Stimulated activated naive CD8-positive, alpha-beta T cell treated with anti-CD3 and anti-CD28 coated beads, Interleukin-15, amount 100 ng/mL, for 72 hours (primary cell): ENCODE data around the gene MYOCD.

ENCODE experiments used
- ATAC-seq: fragments of 150-1000 bp; cut with Tn5 transposase; 2 replicates; pipeline ENCODE4 v1.10.0; 2021; ENCODE audit warnings: mild to moderate bottlenecking, moderate library complexity
- DNase-seq, 2 donors: peaks; one replicate each; pipeline ENCODE4 v3.0.0; 2021 to 2022
- H3K27ac Mint-ChIP-seq, 2 donors: one replicate each; pipeline ENCODE4 v1.8.0; 2022; ENCODE audit warnings: mild to moderate bottlenecking in 2 of 2, mixed read lengths in 2 of 2, moderate library complexity in 2 of 2
- H3K27me3 Mint-ChIP-seq: one replicate; pipeline ENCODE4 v1.8.0; 2022; ENCODE audit warnings: mixed read lengths
- H3K4me1 Mint-ChIP-seq: one replicate; pipeline ENCODE4 v1.8.0; 2022; ENCODE audit warnings: mild to moderate bottlenecking, mixed read lengths
- H3K4me3 Mint-ChIP-seq, 2 donors: one replicate each; pipeline ENCODE4 v1.8.0; 2022; ENCODE audit warnings: mild to moderate bottlenecking in 2 of 2, mixed read lengths in 2 of 2, moderate library complexity in 1 of 2
- H3K9me3 Mint-ChIP-seq, 2 donors: one replicate each; pipeline ENCODE4 v1.8.0; 2022; ENCODE audit warnings: mixed read lengths in 2 of 2

Gene MYOCD, protein sequence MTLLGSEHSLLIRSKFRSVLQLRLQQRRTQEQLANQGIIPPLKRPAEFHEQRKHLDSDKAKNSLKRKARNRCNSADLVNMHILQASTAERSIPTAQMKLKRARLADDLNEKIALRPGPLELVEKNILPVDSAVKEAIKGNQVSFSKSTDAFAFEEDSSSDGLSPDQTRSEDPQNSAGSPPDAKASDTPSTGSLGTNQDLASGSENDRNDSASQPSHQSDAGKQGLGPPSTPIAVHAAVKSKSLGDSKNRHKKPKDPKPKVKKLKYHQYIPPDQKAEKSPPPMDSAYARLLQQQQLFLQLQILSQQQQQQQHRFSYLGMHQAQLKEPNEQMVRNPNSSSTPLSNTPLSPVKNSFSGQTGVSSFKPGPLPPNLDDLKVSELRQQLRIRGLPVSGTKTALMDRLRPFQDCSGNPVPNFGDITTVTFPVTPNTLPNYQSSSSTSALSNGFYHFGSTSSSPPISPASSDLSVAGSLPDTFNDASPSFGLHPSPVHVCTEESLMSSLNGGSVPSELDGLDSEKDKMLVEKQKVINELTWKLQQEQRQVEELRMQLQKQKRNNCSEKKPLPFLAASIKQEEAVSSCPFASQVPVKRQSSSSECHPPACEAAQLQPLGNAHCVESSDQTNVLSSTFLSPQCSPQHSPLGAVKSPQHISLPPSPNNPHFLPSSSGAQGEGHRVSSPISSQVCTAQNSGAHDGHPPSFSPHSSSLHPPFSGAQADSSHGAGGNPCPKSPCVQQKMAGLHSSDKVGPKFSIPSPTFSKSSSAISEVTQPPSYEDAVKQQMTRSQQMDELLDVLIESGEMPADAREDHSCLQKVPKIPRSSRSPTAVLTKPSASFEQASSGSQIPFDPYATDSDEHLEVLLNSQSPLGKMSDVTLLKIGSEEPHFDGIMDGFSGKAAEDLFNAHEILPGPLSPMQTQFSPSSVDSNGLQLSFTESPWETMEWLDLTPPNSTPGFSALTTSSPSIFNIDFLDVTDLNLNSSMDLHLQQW

DNA sequence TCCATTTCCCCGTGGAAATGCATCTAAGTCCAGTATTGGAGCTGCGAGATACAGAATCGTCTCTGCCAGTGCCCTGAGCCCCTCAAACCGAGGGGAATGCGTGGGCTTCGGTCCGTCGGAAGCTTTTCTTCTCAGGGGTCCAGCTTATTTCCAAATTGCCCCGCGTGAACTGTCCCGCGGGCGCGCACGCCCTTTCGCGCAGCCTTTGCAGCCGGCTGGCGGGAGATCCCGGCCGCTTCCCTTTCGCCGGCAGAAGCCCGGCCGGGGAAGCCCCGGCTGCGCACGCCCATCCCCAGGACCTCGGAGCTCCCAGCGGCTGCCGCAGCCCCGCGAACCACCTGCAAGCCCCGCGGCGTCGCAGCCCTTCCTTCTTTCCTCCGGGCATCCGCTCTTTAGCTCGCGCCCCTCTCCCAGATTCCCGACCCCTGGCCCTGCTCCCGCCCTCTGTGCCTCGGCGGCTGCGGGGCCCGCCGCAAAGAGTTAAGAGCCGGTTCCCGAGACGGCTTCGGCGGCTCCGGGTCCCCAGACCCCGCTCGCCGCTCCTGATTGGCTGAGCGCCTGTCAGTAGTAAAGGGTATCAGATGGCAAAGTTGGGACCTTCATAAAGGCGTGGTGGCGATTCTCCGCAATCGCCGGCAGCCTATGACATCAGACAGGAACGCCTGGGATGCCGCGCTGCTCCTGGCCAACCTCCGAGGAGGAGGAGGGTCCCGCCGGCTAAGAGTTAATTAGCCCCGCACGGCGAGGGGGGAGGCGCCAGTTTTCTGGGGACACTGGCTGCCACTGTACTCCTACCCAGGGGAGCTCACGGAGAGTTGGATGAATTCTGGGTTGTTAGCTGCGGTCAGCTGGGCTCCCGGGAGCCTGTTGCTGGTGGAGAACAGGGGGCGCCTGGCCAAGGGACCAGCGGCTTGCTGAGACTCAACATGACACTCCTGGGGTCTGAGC, at the start of gene MYOCD:
TSS of gene MYOCD (plus strand) at position 628 of the 948 bp plus-strand sequence. CDS start at position 927, 299 bp downstream.
- peaks cover 65% of the 10 kb centered on the region for H3K27me3 Mint-ChIP-seq
- ATAC-seq (no peak), DNase-seq (no peak)
- H3K4me3 Mint-ChIP-seq, result peak within 1 kb of the TSS in 1 of 2 donors; percentile 34
- H3K27ac Mint-ChIP-seq, result no peak within 1 kb of the TSS
- H3K9me3 Mint-ChIP-seq, result no peaks in the 10 kb centered on the region
- H3K4me1 Mint-ChIP-seq, result no peaks in the 10 kb centered on the region

GRCh38 chr17:12616161-12616560, 49.5 kb upstream of the MYOCD start:
- Mint-ChIP-seq H3K27me3 (no peaks in the 10 kb centered on the region), H3K27ac (no peak overlapping the region), H3K4me3 (no peak overlapping the region), H3K4me1 (no peaks in the 10 kb centered on the region), H3K9me3 (peaks cover 4 to 17% of the 10 kb centered on the region in 2 donors)
- ATAC-seq (no peak), DNase-seq (no peak)

DNA sequence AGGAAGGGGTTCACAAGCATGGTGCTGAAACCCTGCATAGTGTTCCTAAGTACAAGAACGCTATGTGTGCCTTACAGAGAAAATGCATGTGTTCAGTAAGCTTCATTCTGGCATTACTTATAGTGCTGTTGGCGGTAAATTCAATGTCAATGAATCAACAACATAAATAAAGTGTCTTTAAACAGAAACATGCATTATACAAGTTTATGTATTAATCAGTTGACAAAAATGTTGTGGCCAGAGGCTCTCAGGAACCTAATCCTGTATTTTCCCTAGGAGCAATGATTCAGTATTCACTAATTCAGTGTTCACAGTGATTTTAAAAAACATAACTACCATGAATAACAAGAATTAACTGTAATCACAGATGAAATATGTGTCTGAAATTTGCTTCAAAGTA, 47.1 kb upstream of the MYOCD start:
- Mint-ChIP-seq H3K27me3 (no peaks in the 10 kb centered on the region), H3K4me1 (no peaks in the 10 kb centered on the region), H3K9me3 (peaks cover 8 to 23% of the 10 kb centered on the region in 2 donors), H3K27ac (no peak overlapping the region), H3K4me3 (no peak overlapping the region)
- DNase-seq (no peak), ATAC-seq (no peak)

GRCh38 chr17:12619459-12620199, 46.1 kb upstream of the MYOCD start:
- H3K27me3 Mint-ChIP-seq, result no peaks in the 10 kb centered on the region

GRCh38 chr17:12620200-12620720, 45.4 kb upstream of the MYOCD start:
- no peak for DNase-seq
- Mint-ChIP-seq H3K27ac (no peak overlapping the region), H3K4me3 (no peak overlapping the region), H3K4me1 (no peaks in the 10 kb centered on the region), H3K9me3 (peaks cover 13 to 17% of the 10 kb centered on the region in 2 donors), H3K27me3 (no peaks in the 10 kb centered on the region)
- no peak for ATAC-seq

More at GRCh38 chr17:12619459-12620199, 46.1 kb upstream of the MYOCD start:
- Mint-ChIP-seq H3K4me3 (no peak overlapping the region), H3K9me3 (peaks cover 13 to 17% of the 10 kb centered on the region in 2 donors), H3K4me1 (no peaks in the 10 kb centered on the region), H3K27ac (no peak overlapping the region)
- DNase-seq (no peak), ATAC-seq (no peak)

DNA sequence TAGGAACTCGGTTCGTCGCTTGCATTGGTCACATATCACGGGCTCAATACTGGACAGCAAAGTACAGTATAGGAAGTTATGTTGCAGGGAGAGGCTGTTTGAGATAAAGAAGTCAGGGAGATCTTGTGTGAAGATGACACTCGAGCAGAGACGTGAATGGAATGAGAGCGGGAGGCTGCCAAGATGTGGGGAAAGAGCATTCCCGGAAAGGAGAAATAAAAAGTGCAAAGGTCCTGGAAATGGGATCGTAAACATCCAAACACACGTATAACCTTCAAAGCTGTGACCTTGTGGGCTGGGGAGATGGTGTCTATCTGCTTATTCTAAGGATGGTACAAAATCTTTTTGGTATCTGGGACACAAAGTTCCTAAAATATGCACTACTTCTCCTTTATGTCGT, 43.0 kb upstream of the MYOCD start:
- DNase-seq (no peak), ATAC-seq (no peak)
- peaks cover 15 to 17% of the 10 kb centered on the region in 2 donors for H3K9me3 Mint-ChIP-seq
- no peak overlapping the region for H3K27ac Mint-ChIP-seq
- no peak overlapping the region for H3K4me3 Mint-ChIP-seq
- H3K4me1 Mint-ChIP-seq, result no peaks in the 10 kb centered on the region
- no peaks in the 10 kb centered on the region for H3K27me3 Mint-ChIP-seq

- no peaks in the 10 kb centered on the region for H3K27me3 Mint-ChIP-seq
- no peak overlapping the region for H3K27ac Mint-ChIP-seq
- no peak for ATAC-seq
- peaks cover 14 to 17% of the 10 kb centered on the region in 2 donors for H3K9me3 Mint-ChIP-seq
- no peak overlapping the region for H3K4me3 Mint-ChIP-seq
- H3K4me1 Mint-ChIP-seq, result no peaks in the 10 kb centered on the region
- no peak for DNase-seq
Measured at GRCh38 chr17:12623220-12623848, 42.4 kb upstream of the MYOCD start.

GRCh38 chr17:12624211-12624610, 41.5 kb upstream of the MYOCD start:
- no peaks in the 10 kb centered on the region for H3K27me3 Mint-ChIP-seq
- no peak for DNase-seq
- no peak overlapping the region for H3K4me3 Mint-ChIP-seq
- ATAC-seq, result no peak
- peaks cover 14 to 17% of the 10 kb centered on the region in 2 donors for H3K9me3 Mint-ChIP-seq
- no peaks in the 10 kb centered on the region for H3K4me1 Mint-ChIP-seq
- H3K27ac Mint-ChIP-seq, result no peak overlapping the region

- no peak for DNase-seq
- H3K27me3 Mint-ChIP-seq, result no peaks in the 10 kb centered on the region
- no peaks in the 10 kb centered on the region for H3K4me1 Mint-ChIP-seq
- H3K27ac Mint-ChIP-seq, result no peak overlapping the region
- ATAC-seq, result no peak
- peaks cover 14 to 17% of the 10 kb centered on the region in 2 donors for H3K9me3 Mint-ChIP-seq
- no peak overlapping the region for H3K4me3 Mint-ChIP-seq
Measured at GRCh38 chr17:12625092-12625491, 40.6 kb upstream of the MYOCD start.

GRCh38 chr17:12627177-12627629, 38.5 kb upstream of the MYOCD start:
- Mint-ChIP-seq H3K4me1 (no peaks in the 10 kb centered on the region), H3K4me3 (no peak overlapping the region), H3K27ac (no peak overlapping the region), H3K9me3 (peaks cover 14 to 18% of the 10 kb centered on the region in 2 donors), H3K27me3 (peaks cover under 1% of the 10 kb centered on the region)
- no peak for DNase-seq
- no peak for ATAC-seq

DNA sequence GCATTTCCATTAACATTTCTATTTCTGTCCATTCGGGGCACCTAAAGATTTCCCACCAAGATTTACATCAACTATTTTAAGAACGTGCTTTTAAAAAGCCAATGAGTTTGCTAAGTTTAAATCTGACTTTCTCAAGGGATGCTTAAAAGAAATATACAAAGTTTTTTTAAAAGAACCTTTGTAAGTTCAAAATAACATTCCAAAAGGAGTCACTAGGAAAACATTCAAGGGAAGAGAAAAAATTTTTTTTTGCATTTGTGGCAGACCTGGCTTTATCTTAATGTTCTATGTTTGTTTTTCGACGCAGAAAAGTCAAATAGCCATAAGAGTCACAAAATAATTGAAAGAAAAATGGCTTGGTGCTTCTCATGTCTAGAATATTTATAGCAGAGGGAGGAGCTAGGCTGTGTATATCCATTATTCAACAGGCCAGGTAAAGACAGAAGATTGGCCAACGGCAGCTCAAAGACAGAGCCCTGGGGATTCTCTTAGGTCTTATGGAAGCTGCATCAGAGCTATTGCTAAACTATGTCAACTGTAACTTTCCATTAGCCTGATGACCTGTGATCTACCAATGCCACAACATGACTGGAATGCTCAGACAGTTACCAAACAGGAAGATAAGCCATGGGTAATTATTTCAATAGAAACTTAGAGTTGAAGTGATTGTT, 37.8 kb upstream of the MYOCD start:
- Mint-ChIP-seq H3K4me3 (no peak overlapping the region), H3K27ac (no peak overlapping the region), H3K27me3 (peaks cover 6% of the 10 kb centered on the region), H3K4me1 (no peaks in the 10 kb centered on the region), H3K9me3 (peaks cover 7 to 18% of the 10 kb centered on the region in 2 donors)
- ATAC-seq (no peak), DNase-seq (no peak)

- Mint-ChIP-seq H3K9me3 (peaks cover 5 to 17% of the 10 kb centered on the region in 2 donors), H3K27ac (no peak overlapping the region), H3K4me3 (no peak overlapping the region), H3K4me1 (no peaks in the 10 kb centered on the region), H3K27me3 (peaks cover 18% of the 10 kb centered on the region)
- DNase-seq (no peak), ATAC-seq (no peak)
Measured at GRCh38 chr17:12631076-12631475, 34.6 kb upstream of the MYOCD start.

DNA sequence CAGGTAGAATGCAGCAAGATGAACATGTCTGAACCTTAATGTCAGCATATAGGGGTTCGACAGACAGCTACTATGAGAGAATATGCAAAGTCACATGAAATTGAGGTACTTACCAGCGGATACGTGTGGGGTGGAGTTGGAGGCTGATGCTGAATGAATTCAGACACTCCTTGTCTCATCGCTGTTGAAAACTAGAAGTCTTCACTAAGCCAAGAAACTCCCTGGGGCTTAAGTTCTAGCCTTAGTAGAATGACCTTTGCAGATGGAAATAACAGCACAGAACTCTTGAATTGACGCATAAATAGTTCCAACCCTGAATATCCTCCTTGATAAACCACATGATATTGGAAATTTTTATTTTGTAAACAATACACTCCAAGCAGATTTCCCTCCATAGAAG, 32.9 kb upstream of the MYOCD start:
- peaks cover 29% of the 10 kb centered on the region for H3K27me3 Mint-ChIP-seq
- H3K27ac Mint-ChIP-seq, result no peak overlapping the region
- no peak overlapping the region for H3K4me3 Mint-ChIP-seq

More for the DNA sequence above, 32.9 kb upstream of the MYOCD start:
- Mint-ChIP-seq H3K9me3 (peaks cover 9 to 19% of the 10 kb centered on the region in 2 donors), H3K4me1 (no peaks in the 10 kb centered on the region)
- ATAC-seq (no peak), DNase-seq (no peak)
